Measurements from ENCODE around the gene TSPAN1. TPM values are rescaled to one million over a fixed set of nuclear protein-coding genes. Genes with fewer than 3 reads are reported as not detected.

TSPAN1 gene
- 100 to 1,000 TPM in 3 of 4 donors, 1 to 10 TPM in 1; 4.1 to 229 (median 192) TPM for total RNA-seq

DNA sequence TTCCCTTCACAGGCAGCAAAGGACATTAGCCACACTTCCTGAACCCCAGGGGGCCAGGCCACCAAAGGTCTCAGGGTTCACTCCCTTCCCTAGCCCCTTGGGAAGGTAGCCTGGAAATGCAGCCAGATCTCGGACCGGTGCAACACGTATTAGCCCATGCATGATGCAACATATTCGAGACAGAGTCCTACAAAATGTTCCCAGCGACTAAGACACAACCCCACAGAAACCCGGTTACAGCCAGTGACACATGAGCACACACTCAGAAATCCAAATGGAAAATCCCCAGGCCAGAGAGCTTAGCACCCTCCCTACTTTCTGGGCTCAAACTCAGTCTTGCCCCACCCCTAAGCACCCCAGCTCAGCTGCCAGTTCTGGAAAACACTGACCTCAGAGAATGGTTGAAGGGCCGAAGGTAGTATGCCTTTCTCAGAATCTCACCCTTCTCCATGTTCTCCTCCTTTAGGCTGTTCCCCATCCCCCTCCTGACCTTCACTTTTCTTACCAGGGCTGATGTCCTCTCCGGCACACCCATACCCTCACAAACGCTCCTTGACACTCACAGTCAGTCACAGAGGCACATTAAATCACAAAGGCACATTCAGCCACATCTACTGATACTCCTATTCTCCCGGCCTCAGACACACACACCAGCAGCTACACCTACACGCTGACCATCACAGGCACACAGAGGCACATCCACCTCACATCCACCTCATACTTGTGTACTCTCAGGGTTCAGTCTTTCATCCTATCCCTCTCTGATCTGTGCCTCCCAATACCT lies at the start of gene TSPAN1:
TSS of gene TSPAN1 (plus strand) at position 640 of the 784 bp plus-strand sequence. CDS start 6,021 bp downstream, outside the sequence.
- no peak for TF ChIP-seq POLR2A (IDR thresholded peaks at IDR 0.05)
- TF ChIP-seq CTCF (IDR thresholded peaks at IDR 0.05): no peak
- DNase-seq: peak in 1 of 3 donors; percentile 46
- H3K27ac ChIP-seq: peak within 1 kb of the TSS; percentile 46 to 59 (median 52)

DNA sequence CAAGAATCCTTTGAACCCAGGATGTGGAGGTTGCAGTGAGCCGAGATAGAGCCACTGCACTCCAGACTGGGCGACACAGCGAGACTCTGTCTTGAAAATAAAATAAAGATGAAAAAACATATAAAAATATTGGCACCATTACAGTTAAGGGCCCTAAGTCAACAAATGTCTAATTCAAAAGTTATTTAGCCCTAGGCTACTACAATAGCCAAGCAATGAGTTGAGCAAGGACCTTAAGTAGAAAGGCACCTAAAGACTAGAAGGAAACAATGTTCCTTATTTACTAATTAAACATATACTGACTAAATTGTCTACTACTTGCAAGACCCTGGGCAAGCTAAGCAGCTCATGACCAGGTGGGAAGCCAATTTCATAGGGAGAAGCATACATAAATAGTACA lies 46.5 kb upstream of the TSPAN1 start:
- Histone ChIP-seq H3K36me3 (no peaks in the 10 kb centered on the region), H3K4me1 (peaks cover 0 to 4% (median under 1%) of the 10 kb centered on the region in 4 donors), H3K4me3 (no peak overlapping the region), H3K27ac (no peak overlapping the region), H3K9me3 (no peaks in the 10 kb centered on the region), H3K27me3 (no peaks in the 10 kb centered on the region)
- TF ChIP-seq CTCF (IDR thresholded peaks at IDR 0.05): no peak
- no peak for TF ChIP-seq POLR2A (IDR thresholded peaks at IDR 0.05)
- DNase-seq: no peak

More for the DNA sequence above, at the start of gene TSPAN1:
- Histone ChIP-seq H3K36me3 (no peaks in the 10 kb centered on the region), H3K27me3 (no peaks in the 10 kb centered on the region), H3K9me3 (no peaks in the 10 kb centered on the region), H3K4me1 (peaks cover 0 to 27% (median 0%) of the 10 kb centered on the region in 4 donors), H3K4me3 (no peak within 1 kb of the TSS)

- no peak for DNase-seq
- H3K9me3 ChIP-seq: no peaks in the 10 kb centered on the region
- no peaks in the 10 kb centered on the region for H3K36me3 ChIP-seq
- H3K27me3 ChIP-seq: no peaks in the 10 kb centered on the region
- TF ChIP-seq POLR2A (IDR thresholded peaks at IDR 0.05): no peak
- no peak for TF ChIP-seq CTCF (IDR thresholded peaks at IDR 0.05)
- H3K27ac ChIP-seq: no peak overlapping the region
- peak overlapping the region in 1 of 4 donors; percentile 69 for H3K4me3 ChIP-seq
- H3K4me1 ChIP-seq: peaks cover 0 to 10% (median 2%) of the 10 kb centered on the region in 4 donors
Measured at GRCh38 chr1:46130121-46130520, 44.8 kb upstream of the TSPAN1 start.

DNA sequence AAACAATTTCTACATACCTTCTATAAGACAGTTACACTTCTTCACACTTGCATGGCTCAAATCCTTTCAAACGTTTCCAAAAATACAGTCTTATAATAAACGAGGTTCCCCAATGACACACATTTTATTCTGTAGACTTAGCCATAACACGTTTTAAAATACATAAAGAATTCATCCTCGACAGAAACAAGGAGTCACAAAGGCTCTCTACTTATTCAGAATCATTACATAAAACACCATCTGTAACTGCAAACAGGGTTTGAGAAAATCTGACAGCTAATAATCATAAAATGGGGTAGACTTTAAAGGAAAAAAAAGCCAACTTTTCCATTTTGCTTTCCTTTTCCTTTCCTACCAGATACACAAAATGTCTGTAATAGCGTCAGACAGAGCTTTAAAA lies 44.3 kb upstream of the TSPAN1 start:
- no peaks in the 10 kb centered on the region for H3K27me3 ChIP-seq
- no peak for TF ChIP-seq POLR2A (IDR thresholded peaks at IDR 0.05)
- TF ChIP-seq CTCF (IDR thresholded peaks at IDR 0.05): no peak
- no peaks in the 10 kb centered on the region for H3K36me3 ChIP-seq
- no peak overlapping the region for H3K27ac ChIP-seq
- H3K9me3 ChIP-seq: no peaks in the 10 kb centered on the region
- peak overlapping the region in 2 of 4 donors; percentile 69 to 72 for H3K4me3 ChIP-seq
- H3K4me1 ChIP-seq: peaks cover 0 to 10% (median 2%) of the 10 kb centered on the region in 4 donors
- DNase-seq: no peak

DNA sequence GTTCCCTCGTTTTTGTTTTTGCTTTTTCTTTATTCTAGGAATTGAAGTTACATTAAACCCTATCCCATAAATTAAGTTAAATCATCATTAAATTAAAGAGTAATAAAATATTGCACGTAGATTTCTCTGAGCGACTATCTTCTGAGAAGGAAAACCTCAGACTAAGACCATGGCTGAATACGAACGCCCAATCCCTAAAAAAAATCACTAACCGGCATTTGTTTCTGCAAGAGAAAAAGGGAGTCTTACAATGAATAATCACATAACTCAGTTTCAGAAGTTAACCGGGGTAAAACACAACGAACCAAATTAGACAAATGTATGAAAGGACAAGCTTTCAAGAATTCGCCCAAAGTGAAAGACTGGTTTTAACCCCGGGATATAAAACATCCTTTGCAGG lies 43.8 kb upstream of the TSPAN1 start:
- no peak for TF ChIP-seq CTCF (IDR thresholded peaks at IDR 0.05)
- TF ChIP-seq POLR2A (IDR thresholded peaks at IDR 0.05): no peak
- Histone ChIP-seq H3K36me3 (no peaks in the 10 kb centered on the region), H3K27me3 (no peaks in the 10 kb centered on the region), H3K4me3 (peak overlapping the region; percentile 56 to 72 (median 68)), H3K9me3 (no peaks in the 10 kb centered on the region), H3K4me1 (peaks cover 0 to 10% (median 2%) of the 10 kb centered on the region in 4 donors), H3K27ac (peak overlapping the region in 2 of 4 donors; percentile 72 to 96)
- no peak for DNase-seq
